NCI-H2227 (cell line): ENCODE results near the gene WNT7A.
"Not testable (repeated sequence)": the region's sequence is repeated elsewhere in the genome, so short reads cannot be mapped to it uniquely, and the experiment has no call there.

Source experiments
- DNase-seq: peaks from one replicate; lab custom pipeline; 2025; ENCODE audit not compliant: unreplicated experiment; lab: John Stamatoyannopoulos, UW

Gene WNT7A

DNA sequence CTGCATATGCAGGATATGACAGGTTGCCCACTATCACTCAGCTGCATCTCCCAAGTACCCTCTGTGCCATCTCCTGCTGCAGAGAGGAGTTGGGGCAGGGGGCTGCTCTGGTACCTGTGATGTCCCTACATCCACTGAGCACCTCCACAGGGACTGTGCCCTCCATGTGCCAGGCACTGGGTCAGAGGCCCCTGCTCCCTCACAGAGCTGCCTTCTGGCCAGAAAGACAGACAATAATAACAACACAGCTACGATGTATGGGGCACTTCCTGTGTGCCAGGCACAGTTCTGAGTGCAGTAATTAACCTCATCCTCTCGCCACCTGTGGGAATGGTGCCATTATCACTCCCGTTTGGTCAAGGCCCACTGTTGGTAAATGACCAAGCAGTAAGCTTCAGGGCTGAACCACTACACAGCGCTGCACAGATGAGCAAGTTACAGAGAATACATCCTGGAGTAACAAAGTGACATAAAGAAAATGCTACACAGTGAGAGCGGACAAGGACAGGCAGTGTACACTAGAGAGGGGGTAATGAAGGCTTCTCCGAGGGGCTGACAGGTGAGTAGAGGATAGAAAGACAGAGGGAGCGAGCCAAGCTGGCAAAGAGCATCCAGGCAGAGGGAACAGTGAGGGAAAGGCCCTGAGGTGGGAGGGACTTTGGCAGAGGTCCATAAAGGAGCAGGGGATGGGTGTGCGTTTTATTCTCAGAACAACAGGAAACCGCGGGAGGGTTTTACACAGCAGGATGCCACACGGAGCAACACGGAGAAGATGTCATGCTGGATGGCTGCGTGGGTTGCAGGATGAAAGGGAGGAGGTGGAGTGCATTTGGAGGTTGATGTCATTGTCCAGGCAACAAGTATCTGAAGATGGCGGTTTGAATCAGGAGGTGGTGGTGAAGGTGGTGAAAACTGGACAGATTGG lies 13.6 kb downstream of the WNT7A start:
- DNase-seq, result no peak

DNA sequence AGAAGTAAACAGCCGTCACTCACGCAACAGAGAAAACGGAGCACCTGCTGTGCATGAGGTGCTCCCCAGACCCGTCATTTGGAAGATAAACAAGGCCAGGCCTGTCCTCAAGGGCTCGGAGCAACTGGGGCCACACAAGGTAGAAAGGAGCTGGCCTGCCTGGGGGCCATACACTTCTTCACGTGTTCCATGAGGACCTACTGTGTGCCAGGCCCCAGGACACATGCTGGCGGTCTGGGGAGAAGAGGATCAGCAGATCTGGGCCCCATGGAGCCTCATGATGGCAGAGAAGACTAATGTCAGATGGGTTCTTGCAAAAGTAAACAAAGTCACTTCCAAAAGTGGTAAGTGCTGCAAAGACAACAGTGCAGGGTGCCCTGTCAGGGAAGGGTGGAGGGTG lies 14.3 kb downstream of the WNT7A start:
- DNase-seq, result no peak

DNA sequence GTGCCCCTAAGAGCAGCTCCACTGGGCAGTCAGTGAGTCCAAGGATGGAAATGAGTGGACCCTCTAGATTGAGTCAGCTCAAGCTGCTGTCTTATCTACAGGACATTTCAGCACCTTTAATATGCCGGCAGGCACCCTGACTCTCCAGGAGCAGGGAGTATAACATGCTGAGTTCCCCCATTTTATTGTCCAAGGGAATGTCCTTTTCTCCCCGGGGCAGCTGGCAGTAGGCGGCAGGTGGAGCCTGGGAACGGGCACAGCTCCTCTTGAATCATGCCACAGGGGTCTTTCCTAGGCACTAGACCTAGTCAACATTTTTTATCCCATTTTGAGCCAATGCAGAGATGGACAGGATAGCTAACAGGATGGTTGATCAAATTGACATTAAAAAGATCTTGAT lies 14.8 kb downstream of the WNT7A start:
- DNase-seq, result no peak

DNA sequence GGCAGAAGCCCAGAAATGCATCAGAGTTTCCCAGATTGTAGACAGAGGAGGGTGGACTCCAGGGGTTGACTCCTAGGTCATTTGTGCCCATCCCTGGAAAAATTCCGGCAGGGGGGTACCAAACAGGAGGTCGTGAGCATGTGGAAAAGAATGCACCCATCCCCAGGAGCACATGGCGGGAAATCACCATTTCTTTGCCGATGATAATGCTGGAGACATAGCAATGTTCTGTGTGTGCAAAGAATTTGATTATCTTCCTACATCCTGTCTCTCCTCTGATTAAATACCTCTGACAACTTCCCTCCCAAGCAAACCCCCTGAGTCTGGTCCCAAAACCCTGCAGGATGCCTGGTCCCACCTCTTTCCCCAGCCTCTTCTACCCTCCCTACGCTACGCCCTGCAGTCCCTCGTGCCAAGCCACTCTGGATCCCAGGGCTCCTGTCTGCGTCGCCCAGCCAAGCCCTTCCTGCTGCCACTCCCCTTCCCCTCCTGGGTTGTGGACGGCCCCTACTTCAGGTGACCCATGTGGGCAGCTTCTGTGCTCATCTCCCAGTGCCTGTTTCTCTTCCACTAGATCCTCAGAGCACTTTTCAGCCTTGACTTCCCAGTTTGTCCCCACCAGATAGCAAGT lies 15.8 kb downstream of the WNT7A start:
- DNase-seq, result no peak

DNA sequence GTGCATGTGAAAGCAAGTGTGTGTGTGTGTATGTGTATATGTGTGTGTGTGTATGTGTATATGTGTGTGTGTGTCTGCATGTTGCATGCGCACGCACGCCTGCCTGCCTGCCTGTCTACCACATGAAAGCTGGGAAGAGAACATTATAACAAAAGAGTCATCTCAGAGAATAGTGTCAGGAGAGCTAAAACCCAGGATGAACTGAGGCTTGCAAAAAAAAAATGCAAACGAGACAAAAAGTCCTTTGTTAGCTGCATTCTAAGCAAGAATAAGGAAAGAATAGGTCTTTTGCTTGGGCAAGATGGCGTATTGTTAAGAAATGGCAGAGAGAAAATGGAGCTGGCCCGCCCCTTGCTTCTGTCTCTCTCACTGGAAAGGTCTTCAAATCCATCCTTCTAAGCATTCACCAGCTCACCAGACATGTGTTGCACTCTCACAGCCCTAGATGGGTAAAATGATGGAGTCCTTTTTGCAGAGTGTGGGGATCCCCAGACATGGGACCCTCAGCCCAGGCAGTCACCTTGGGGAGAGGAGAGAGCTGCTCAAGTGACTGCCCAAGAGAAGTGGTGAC lies 16.4 kb downstream of the WNT7A start:
- DNase-seq, result no peak

DNA sequence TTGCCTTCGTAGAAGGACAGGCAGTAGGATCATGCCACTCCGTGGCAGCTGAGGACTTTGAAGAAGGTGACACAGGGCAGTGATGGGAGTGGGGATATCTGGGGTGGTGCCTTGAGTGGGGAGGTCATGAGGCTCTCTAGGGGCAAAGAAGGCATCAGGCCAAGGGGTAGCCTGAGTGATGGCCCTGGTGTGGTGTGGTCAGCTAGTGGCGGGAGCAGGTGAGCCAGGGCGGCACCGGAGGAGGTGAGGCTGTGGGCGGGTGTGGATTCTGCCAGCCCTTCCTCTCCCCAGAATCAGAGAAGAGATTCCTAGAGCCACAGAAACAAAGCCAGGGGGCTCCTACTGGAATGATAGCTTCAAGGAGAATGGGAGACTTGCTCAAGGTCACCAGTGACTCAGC lies 18.4 kb downstream of the WNT7A start:
- no peak for DNase-seq

DNA sequence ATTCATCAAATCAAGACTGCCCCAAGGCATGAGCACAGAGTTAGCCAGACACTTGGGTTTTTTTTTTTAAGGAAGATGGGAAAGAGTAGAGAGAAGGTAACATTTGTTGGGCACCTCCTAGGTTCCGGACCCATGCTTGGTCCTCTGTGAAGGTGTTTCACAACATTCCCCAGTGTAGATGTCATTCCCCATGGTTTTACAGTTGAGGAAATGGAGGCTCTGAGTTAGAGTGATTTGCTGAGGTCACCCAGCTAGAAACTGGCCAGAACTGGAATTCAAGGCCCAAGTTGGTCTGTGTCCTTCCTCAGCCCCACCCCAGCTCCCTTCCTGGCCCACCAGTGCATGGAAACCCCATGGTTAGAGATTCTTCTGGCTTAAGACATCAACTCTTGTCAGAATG lies 19.9 kb downstream of the WNT7A start:
- no peak for DNase-seq

DNA sequence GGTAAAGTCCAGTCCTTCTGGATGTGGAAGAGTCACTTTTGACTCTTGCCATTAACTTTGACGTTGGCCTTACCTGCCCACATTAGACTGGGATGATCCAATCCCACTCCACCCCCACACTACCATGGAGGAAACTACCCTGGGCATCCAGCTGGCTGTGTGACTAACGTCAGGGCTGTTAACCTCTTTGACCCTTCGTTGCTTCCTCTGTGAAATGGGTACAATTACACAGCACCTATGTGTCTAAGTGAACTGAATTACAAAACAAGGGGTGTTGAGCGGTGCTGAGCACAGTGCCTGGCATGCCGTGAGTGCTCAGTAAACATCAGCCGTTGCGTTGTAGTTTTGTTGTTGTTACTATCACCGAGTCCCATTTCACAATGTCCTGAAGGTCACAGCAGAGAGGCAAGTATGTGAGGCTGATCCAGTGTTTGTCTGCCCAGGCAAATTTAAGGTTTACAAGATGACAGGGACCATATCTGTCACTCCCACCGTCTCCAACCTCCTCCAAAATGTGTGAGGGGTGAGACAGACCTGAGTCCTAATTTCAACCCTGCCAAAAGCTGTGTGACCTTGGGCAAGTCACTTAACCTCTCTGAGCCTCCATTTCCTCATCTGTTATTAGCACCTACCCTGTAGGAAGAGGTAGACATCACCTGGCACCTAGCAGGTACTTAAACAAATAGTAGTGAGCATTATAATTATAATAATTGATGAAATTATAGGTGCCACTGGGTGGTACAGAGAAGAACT lies 20.9 kb downstream of the WNT7A start:
- no peak for DNase-seq

DNA sequence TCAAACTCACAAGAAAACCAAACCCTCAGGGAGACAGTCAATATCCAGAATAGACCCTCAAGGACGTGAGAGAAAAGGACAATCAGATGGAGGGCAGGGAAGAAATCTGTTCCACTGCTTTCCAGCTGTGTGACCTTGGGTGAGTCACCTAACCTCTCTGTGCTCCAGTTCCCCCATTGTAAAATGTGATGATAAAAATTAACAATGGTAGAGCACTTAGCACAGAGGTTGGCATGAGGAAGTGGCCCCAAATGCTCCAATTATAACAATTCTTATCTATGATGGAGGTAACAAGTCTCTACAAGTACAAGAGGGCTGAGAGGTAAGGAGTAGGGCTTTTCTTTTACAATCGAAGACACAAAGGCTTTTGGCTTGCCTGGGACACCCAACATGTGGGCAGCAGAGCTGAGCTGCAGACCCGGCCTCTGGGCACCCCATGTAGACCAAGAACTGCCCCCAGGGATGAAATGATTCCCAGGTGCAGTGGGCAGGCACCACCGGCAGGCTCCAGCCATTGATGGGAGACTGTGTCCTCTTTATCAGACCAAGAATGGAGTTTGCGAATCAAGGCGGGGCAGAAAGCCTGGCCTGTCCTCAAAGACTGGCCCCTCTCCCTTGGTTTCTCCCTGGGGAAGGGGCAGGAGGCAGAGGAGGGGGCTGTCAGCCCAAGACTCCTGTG lies 22.0 kb downstream of the WNT7A start:
- no peak for DNase-seq

DNA sequence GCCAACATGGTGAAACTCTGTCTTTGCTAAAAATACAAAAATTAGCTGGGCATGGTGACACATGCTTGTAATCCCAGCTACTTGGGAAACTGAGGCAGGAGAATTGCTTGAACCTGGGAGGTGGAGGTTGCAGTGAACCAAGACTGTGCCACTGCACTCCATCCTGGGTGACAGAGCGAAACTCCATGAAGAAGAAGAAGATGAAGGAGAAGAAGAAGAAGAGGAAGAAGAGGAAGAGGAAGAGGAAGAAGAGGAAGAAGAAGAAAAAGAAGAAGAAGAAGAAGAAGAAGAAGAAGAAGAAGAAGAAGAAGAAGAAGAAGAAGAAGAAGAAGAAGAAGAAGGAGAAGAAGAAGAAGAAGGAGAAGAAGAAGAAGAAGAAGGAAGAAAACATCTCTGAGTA lies 23.2 kb downstream of the WNT7A start:
- DNase-seq, result not testable (repeated sequence)

DNA sequence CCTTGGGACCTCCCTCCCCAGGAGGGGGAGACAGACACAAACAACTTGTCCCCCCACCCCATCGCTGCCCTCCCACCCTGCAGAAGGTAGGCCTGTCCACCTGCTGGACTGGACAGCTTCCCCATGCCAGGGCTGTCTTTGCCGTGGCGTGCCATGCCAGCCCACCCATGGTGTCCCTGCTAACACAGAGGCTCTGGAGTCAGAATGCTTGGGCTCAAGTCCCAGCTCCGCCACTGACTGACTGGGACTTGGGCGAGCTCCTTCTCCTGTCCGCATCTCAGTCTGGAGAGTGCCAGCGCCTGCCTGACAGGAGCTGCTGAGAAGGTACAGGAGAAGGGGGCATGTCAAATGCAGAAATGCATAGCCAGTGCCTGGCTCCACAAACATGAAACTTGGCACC lies 23.9 kb downstream of the WNT7A start:
- no peak for DNase-seq

DNA sequence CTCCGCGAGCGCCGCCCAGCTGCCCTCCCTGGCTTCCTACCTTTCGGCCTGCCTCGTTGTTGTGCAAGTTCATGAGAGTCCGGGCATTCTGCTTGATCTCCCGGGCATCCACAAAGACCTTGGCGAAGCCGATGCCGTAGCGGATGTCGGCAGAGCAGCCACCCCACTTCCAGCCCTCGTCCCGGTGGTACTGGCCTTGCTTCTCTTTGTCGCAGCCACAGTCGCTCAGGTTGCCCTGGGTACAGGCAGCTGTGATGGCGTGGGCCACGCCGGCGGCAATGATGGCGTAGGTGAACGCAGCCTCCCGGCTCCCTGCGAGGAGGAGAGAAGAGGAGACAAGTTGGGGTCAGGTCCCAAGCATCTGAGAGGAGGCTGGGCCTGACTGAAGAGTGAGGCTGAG lies 25.4 kb downstream of the WNT7A start:
- no peak for DNase-seq

DNA sequence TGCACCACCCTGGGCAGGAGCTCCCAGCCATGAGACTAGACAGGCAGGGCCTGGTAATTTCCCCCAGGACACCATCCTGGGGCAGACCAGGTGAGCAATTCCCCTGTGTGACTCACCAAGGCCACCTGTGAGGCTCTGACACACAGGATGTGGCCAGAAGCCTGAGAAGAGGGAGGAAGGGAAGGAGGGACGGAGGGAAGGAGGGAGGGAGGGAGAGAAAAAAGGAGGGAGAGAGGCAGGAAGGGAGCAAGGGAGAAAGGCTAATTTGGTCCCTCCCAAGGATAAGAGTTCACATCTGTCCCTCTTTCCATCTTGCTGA lies 25.9 kb downstream of the WNT7A start:
- no peak for DNase-seq

DNA sequence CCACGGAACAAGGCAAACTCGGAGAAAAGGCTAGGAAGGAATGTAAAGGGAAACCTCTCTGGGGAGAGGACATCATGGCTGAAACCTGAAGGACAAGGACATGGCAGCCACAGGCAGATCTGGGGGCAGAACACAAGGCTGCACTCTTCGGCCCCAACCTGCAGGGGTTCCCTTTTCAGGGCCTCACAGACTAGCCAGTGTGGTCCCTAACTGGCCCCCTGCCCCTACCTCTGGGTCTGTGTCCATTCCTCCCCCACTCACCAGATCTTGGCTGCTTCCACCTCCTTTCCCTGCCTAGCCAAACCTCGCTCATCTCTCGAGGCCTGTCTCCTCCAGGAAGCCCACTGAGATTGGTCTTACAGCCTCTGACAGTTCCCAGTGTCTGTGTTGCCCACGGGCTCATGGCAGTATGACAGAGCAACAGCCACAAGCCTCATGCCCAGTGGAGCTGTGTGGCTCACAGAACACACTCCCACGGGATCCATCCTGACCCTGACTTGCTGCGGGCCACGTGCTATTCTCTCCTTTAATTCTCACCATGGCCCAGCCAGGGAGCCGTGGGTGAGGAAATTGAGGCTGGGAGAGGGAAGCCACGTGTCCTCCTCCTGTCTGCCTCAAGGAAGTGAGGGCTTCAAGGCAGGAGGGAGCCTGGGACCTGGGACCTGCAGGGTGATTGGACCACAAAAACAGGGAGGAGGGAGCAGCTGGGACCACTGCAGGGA lies 26.5 kb downstream of the WNT7A start:
- no peak for DNase-seq

DNA sequence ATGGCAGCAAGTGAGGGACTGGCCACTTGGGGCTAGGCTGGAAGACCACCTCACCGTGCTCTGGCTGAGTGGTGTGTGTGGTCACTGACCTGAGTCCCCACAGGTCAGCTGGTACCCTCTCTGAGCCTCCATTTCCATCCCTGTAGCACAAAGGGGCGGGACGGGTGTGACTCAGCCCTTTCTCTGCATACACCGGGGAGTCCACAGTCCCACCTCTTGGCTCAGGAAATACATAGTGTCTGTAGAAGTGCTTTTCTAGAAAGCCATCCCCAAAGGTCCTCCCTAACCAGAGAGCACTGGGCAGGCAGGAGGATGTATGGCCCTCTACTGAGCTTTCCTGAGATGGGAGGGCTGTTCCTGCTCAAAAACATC lies 27.2 kb downstream of the WNT7A start:
- no peak for DNase-seq

DNA sequence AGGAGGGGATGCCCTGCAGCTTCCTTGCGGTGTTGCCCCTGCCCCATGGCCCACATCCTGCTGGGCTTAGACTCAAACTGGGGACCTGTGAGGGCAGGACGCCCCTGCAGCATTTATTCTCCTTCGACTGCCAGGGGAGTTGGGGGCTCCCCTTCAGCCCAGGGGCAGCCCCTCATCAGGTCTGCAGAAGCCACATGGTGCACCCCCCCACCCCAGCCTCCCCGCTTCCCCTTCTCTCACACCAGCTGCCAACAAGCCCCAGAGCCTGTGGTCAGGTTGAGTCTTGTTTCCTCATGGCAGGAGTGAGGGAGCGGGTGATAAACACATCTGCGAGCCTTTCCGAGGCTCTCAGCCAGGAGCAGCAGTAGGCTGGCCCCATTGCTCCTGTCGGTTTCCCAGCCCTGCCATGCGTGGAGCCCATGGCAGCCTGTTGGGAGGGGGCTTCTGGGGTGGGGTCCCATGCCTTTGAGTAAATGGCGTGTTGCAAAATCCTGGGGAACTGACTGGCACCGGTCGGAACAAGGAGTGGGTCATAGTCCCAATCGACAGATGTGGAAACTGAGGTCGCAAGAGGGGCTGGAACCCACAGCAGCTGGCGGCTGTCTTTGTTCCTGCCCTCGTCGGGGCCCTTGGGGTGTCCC lies 27.8 kb downstream of the WNT7A start:
- DNase-seq, result no peak

DNA sequence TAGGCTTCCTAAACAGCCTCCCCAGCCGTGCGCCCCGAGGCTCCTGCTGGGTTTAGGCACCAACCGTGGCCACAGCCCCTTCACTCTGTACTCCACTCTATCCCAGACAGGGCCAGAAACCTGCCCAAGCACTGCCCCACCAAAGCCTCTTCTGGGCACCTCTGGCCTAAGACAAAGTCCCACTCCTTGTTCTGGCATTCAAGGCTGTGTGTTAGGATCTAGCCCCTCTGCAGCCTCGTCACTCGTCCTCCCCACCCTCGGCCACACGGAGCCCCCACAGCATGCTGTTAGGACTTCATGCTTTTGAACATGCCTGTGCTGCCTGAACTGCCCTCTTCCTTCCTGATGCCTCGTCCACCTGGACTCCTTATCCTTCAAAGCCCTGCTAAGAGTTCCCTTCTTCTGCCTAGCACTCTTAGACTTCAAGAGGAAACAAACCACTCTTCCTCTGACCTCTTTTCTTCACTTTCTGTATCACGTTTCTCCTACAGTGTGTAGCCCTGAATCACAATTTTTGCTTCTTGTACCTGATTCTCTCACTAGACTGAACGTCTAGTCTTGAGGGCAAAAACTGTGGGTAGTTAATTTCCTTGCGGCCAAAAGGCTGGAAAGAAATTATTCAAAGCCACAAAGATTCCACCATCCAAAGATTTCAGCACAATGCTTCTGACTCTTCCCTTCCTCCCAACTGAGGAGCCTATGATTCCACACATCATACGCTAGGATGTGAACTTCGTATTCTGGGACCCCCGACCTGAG lies 28.6 kb downstream of the WNT7A start:
- no peak for DNase-seq

DNA sequence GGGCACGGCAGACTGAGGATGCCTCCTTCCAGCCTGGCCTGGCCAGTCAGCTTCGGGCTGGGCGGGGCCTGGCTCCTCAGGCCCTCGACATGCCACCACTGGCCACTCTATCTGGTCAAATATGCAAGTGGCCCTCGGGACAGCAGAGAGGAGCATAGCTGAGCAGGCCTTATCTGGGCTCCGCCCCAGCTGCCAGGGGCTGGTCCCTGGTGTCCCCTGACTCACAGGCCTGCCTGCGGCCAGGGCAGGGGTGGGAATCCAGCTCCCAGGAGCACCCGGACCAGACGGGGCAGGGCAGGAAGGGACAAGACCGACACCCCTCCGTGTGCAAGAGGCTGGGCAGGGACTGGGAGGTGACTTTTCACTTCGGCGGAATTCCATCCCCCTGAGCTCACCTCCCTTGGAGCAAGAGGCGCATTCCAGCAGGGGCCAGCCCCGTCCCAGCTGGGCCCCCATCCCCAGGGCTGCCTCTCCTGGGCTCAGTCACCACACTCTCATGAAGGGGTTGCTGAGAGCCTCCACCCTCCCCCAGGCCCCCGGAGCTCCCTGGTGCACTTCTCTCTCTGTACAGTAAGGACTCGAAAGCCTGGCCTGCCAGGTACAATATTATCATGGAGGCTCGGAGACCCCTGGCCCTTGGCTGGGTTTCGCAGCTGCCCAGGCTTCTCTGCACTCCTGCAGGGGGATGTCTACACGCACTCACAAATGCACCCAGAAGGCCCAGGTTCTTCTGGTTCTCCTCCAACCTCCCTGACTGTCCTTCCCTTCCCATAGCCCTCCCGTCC lies 29.5 kb downstream of the WNT7A start:
- no peak for DNase-seq

DNA sequence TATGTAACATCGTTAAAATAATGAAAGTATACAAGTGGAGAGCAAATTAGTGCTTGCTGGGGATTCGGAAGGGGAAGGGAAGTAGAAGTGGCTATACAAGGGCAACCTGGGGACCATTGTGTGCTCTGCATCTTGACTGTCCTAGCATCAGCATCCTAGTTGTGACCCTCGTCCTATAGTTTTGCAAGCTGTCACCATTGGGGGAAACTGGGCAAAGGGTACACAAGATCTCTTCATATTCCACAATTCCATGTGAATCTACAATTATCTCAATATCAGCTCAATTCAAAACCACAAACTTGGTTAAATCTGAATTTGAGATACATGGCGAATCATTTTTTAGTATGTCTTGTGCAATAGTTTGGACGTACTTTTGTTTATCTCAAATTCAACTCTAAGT lies 30.9 kb downstream of the WNT7A start:
- DNase-seq, result no peak
